Measurements from ENCODE around the gene NET1.

DNA sequence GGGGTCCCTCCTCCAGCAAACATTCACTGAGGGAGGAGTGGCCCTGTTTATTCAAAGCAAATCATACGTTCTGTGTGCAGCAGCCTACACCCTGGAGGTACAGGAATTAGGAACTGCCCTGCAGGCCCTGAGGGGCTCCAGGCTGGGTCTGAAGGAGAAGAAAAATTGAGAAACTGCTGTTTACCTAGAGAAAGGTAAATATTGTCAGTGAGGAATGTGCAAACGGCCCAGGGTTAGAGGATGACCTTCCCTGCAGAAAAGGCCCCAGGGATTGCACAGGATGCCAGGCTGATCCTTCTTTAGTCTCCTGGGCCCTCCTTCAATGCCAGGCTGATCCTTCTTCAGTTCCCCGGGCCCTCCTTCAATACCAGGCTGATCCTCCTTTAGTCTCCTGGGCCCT, 81.3 kb downstream of the NET1 start:
- TF ChIP-seq, protein P1, sequence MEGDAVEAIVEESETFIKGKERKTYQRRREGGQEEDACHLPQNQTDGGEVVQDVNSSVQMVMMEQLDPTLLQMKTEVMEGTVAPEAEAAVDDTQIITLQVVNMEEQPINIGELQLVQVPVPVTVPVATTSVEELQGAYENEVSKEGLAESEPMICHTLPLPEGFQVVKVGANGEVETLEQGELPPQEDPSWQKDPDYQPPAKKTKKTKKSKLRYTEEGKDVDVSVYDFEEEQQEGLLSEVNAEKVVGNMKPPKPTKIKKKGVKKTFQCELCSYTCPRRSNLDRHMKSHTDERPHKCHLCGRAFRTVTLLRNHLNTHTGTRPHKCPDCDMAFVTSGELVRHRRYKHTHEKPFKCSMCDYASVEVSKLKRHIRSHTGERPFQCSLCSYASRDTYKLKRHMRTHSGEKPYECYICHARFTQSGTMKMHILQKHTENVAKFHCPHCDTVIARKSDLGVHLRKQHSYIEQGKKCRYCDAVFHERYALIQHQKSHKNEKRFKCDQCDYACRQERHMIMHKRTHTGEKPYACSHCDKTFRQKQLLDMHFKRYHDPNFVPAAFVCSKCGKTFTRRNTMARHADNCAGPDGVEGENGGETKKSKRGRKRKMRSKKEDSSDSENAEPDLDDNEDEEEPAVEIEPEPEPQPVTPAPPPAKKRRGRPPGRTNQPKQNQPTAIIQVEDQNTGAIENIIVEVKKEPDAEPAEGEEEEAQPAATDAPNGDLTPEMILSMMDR (IDR thresholded peaks at IDR 0.05; ENCODE audit: borderline replicate concordance, extremely low read depth, low read length, poor library complexity, severe bottlenecking), result no peak
- TF ChIP-seq EZH2 (IDR thresholded peaks at IDR 0.05; ENCODE audit: borderline replicate concordance, low read depth, low read length, severe bottlenecking), result no peak
